Memory B cell (primary cell): Measurements from ENCODE around the gene RAB11FIP5.

Experiments used
- ATAC-seq: fragments of 150-1000 bp; cut with Tn5 transposase; 2 replicates; pipeline ENCODE4 v1.10.0; 2021; ENCODE audit warnings: low read depth, mild to moderate bottlenecking, moderate library complexity
- DNase-seq, 2 donors: peaks; one replicate each; pipeline ENCODE4 v3.0.0; 2022; ENCODE audit warnings: low spot score in 2 of 2
- H3K27ac Mint-ChIP-seq: one replicate; pipeline ENCODE4 v1.8.0; 2022; ENCODE audit warnings: mild to moderate bottlenecking, moderate library complexity, mixed read lengths
- H3K27me3 Mint-ChIP-seq: one replicate; pipeline ENCODE4 v1.8.0; 2022; ENCODE audit warnings: mixed read lengths
- H3K36me3 Mint-ChIP-seq: one replicate; pipeline ENCODE4 v1.8.0; 2022; ENCODE audit warnings: mild to moderate bottlenecking, mixed read lengths
- H3K4me1 Mint-ChIP-seq: one replicate; pipeline ENCODE4 v1.8.0; 2022; ENCODE audit warnings: mixed read lengths
- H3K4me3 Mint-ChIP-seq: one replicate; pipeline ENCODE4 v1.8.0; 2022; ENCODE audit warnings: mild to moderate bottlenecking, moderate library complexity, mixed read lengths
- H3K9me3 Mint-ChIP-seq: one replicate; pipeline ENCODE4 v1.8.0; 2022; ENCODE audit warnings: mixed read lengths

Gene RAB11FIP5

GRCh38 chr2:73084971-73085370 lies 27.8 kb downstream of the RAB11FIP5 start:
- peaks cover 4% of the 10 kb centered on the region for H3K27me3 Mint-ChIP-seq
- H3K4me1 Mint-ChIP-seq = peaks cover 2% of the 10 kb centered on the region
- no peak overlapping the region for H3K27ac Mint-ChIP-seq
- no peak for DNase-seq
- no peak for ATAC-seq
- H3K36me3 Mint-ChIP-seq = no peaks in the 10 kb centered on the region
- H3K9me3 Mint-ChIP-seq = no peaks in the 10 kb centered on the region
- H3K4me3 Mint-ChIP-seq = no peak overlapping the region

GRCh38 chr2:73083886-73084800 lies 28.6 kb downstream of the RAB11FIP5 start:
- Mint-ChIP-seq H3K36me3 (no peaks in the 10 kb centered on the region), H3K4me1 (peaks cover 2% of the 10 kb centered on the region), H3K4me3 (no peak overlapping the region), H3K9me3 (no peaks in the 10 kb centered on the region), H3K27me3 (peaks cover 5% of the 10 kb centered on the region), H3K27ac (no peak overlapping the region)
- ATAC-seq (no peak), DNase-seq (no peak)

- no peak for ATAC-seq
- H3K4me1 Mint-ChIP-seq = peaks cover 2% of the 10 kb centered on the region
- no peak overlapping the region for H3K27ac Mint-ChIP-seq
- no peaks in the 10 kb centered on the region for H3K36me3 Mint-ChIP-seq
- H3K4me3 Mint-ChIP-seq = no peak overlapping the region
- DNase-seq = no peak
- no peaks in the 10 kb centered on the region for H3K9me3 Mint-ChIP-seq
- peaks cover 5% of the 10 kb centered on the region for H3K27me3 Mint-ChIP-seq
Measured at GRCh38 chr2:73082523-73083410, 30.0 kb downstream of the RAB11FIP5 start.

- Mint-ChIP-seq H3K27ac (no peak overlapping the region), H3K27me3 (peaks cover 7% of the 10 kb centered on the region), H3K9me3 (no peaks in the 10 kb centered on the region), H3K4me3 (no peak overlapping the region), H3K4me1 (peaks cover 2% of the 10 kb centered on the region), H3K36me3 (no peaks in the 10 kb centered on the region)
- DNase-seq = no peak
- ATAC-seq = no peak
Measured at GRCh38 chr2:73081181-73081671, 31.5 kb downstream of the RAB11FIP5 start.

- Mint-ChIP-seq H3K9me3 (no peaks in the 10 kb centered on the region), H3K4me1 (peaks cover 1% of the 10 kb centered on the region), H3K27ac (no peak overlapping the region), H3K4me3 (no peak overlapping the region), H3K36me3 (no peaks in the 10 kb centered on the region), H3K27me3 (peaks cover 7% of the 10 kb centered on the region)
- no peak for DNase-seq
- ATAC-seq = no peak
Measured at GRCh38 chr2:73080321-73081131, 32.2 kb downstream of the RAB11FIP5 start.

- DNase-seq = no peak
- no peaks in the 10 kb centered on the region for H3K36me3 Mint-ChIP-seq
- no peak for ATAC-seq
- H3K4me3 Mint-ChIP-seq = no peak overlapping the region
- no peak overlapping the region for H3K27ac Mint-ChIP-seq
- no peaks in the 10 kb centered on the region for H3K9me3 Mint-ChIP-seq
- H3K4me1 Mint-ChIP-seq = no peaks in the 10 kb centered on the region
- H3K27me3 Mint-ChIP-seq = peaks cover 7% of the 10 kb centered on the region
Measured at GRCh38 chr2:73079636-73080035, 33.1 kb downstream of the RAB11FIP5 start.

GRCh38 chr2:73078457-73079411 lies 34.0 kb downstream of the RAB11FIP5 start:
- ATAC-seq (no peak), DNase-seq (no peak)
- Mint-ChIP-seq H3K27me3 (peaks cover 5% of the 10 kb centered on the region), H3K27ac (no peak overlapping the region), H3K36me3 (no peaks in the 10 kb centered on the region), H3K9me3 (no peaks in the 10 kb centered on the region), H3K4me1 (no peaks in the 10 kb centered on the region), H3K4me3 (no peak overlapping the region)

GRCh38 chr2:73077424-73077795 lies 35.3 kb downstream of the RAB11FIP5 start:
- Mint-ChIP-seq H3K27me3 (peaks cover 5% of the 10 kb centered on the region), H3K4me1 (no peaks in the 10 kb centered on the region), H3K36me3 (no peaks in the 10 kb centered on the region), H3K27ac (no peak overlapping the region), H3K9me3 (no peaks in the 10 kb centered on the region), H3K4me3 (no peak overlapping the region)
- DNase-seq = no peak
- no peak for ATAC-seq

GRCh38 chr2:73076701-73077423 lies 35.9 kb downstream of the RAB11FIP5 start:
- ATAC-seq = no peak
- H3K27ac Mint-ChIP-seq = no peak overlapping the region
- no peak overlapping the region for H3K4me3 Mint-ChIP-seq
- DNase-seq = no peak
- no peaks in the 10 kb centered on the region for H3K9me3 Mint-ChIP-seq
- no peaks in the 10 kb centered on the region for H3K36me3 Mint-ChIP-seq
- peaks cover 5% of the 10 kb centered on the region for H3K27me3 Mint-ChIP-seq
- H3K4me1 Mint-ChIP-seq = peaks cover 4% of the 10 kb centered on the region

GRCh38 chr2:73075477-73076373 lies 37.0 kb downstream of the RAB11FIP5 start:
- ATAC-seq (no peak), DNase-seq (no peak)
- H3K9me3 Mint-ChIP-seq = no peaks in the 10 kb centered on the region
- H3K4me3 Mint-ChIP-seq = no peak overlapping the region
- H3K27ac Mint-ChIP-seq = no peak overlapping the region
- H3K36me3 Mint-ChIP-seq = no peaks in the 10 kb centered on the region
- peaks cover 4% of the 10 kb centered on the region for H3K4me1 Mint-ChIP-seq
- H3K27me3 Mint-ChIP-seq = peaks cover 5% of the 10 kb centered on the region

- Mint-ChIP-seq H3K27me3 (peaks cover 4% of the 10 kb centered on the region), H3K36me3 (no peaks in the 10 kb centered on the region), H3K4me3 (no peak overlapping the region), H3K9me3 (no peaks in the 10 kb centered on the region), H3K27ac (no peak overlapping the region), H3K4me1 (peaks cover 13% of the 10 kb centered on the region)
- ATAC-seq (no peak), DNase-seq (no peak)
Measured at GRCh38 chr2:73074110-73075069, 38.4 kb downstream of the RAB11FIP5 start.
